ENCODE data around the gene ASPM.

DNA sequence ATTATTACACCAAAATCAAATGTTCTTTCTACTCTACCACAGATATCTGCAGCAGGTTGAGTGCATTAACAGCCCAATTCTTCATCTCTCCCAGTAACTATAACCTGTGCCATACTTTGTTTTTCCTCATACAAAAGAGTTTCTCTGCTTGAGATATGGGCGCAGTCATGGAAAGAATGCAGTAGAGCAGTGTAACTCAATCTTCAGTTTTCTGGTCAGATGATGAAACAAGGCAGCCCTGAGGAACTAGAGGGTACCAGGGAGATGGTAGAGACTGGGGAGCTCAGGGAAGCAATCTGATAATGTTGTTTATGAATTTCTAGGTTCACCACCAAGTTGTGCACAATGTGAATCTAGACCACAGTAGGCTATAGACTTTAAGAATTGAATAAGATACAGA is 39.6 kb downstream of the ASPM start:
- TF ChIP-seq, protein P1, sequence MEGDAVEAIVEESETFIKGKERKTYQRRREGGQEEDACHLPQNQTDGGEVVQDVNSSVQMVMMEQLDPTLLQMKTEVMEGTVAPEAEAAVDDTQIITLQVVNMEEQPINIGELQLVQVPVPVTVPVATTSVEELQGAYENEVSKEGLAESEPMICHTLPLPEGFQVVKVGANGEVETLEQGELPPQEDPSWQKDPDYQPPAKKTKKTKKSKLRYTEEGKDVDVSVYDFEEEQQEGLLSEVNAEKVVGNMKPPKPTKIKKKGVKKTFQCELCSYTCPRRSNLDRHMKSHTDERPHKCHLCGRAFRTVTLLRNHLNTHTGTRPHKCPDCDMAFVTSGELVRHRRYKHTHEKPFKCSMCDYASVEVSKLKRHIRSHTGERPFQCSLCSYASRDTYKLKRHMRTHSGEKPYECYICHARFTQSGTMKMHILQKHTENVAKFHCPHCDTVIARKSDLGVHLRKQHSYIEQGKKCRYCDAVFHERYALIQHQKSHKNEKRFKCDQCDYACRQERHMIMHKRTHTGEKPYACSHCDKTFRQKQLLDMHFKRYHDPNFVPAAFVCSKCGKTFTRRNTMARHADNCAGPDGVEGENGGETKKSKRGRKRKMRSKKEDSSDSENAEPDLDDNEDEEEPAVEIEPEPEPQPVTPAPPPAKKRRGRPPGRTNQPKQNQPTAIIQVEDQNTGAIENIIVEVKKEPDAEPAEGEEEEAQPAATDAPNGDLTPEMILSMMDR (IDR thresholded peaks at IDR 0.05; ENCODE audit: low read depth, low read length, missing input control): no peak
- TF ChIP-seq TAF1 (conservative IDR thresholded peaks at IDR 0.05): no peak
- TF ChIP-seq NR2F2 (IDR thresholded peaks at IDR 0.05): no peak
- no peak for TF ChIP-seq GABPA (IDR thresholded peaks at IDR 0.05 in 1 of 2, conservative IDR thresholded peaks at IDR 0.05 in 1 of 2)
- no peak for TF ChIP-seq EGR1 (IDR thresholded peaks at IDR 0.05; ENCODE audit: low read depth in 2 of 2)
- TF ChIP-seq RAD21 (IDR thresholded peaks at IDR 0.05): no peak
- TF ChIP-seq, protein P2, sequence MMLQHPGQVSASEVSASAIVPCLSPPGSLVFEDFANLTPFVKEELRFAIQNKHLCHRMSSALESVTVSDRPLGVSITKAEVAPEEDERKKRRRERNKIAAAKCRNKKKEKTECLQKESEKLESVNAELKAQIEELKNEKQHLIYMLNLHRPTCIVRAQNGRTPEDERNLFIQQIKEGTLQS (IDR thresholded peaks at IDR 0.05): no peak
- no peak for TF ChIP-seq SP1 (IDR thresholded peaks at IDR 0.05)
- TF ChIP-seq, protein P3, sequence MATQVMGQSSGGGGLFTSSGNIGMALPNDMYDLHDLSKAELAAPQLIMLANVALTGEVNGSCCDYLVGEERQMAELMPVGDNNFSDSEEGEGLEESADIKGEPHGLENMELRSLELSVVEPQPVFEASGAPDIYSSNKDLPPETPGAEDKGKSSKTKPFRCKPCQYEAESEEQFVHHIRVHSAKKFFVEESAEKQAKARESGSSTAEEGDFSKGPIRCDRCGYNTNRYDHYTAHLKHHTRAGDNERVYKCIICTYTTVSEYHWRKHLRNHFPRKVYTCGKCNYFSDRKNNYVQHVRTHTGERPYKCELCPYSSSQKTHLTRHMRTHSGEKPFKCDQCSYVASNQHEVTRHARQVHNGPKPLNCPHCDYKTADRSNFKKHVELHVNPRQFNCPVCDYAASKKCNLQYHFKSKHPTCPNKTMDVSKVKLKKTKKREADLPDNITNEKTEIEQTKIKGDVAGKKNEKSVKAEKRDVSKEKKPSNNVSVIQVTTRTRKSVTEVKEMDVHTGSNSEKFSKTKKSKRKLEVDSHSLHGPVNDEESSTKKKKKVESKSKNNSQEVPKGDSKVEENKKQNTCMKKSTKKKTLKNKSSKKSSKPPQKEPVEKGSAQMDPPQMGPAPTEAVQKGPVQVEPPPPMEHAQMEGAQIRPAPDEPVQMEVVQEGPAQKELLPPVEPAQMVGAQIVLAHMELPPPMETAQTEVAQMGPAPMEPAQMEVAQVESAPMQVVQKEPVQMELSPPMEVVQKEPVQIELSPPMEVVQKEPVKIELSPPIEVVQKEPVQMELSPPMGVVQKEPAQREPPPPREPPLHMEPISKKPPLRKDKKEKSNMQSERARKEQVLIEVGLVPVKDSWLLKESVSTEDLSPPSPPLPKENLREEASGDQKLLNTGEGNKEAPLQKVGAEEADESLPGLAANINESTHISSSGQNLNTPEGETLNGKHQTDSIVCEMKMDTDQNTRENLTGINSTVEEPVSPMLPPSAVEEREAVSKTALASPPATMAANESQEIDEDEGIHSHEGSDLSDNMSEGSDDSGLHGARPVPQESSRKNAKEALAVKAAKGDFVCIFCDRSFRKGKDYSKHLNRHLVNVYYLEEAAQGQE (IDR thresholded peaks at IDR 0.05): no peak
- TF ChIP-seq, protein P4, sequence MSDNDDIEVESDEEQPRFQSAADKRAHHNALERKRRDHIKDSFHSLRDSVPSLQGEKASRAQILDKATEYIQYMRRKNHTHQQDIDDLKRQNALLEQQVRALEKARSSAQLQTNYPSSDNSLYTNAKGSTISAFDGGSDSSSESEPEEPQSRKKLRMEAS (IDR thresholded peaks at IDR 0.05): no peak
- TF ChIP-seq YY1 (IDR thresholded peaks at IDR 0.05): no peak
- no peak for TF ChIP-seq FOXA1 (IDR thresholded peaks at IDR 0.05)
